ENCODE measurements around the gene LRRC36.

Gene LRRC36

GRCh38 chr16:67395105-67395457 is 68.5 kb downstream of the LRRC36 start:
- ChIA-PET POLR2A (no interaction called here), CTCF (no interaction called here)
- DNase-seq (ENCODE audit: extremely low spot score): no peak
- TF ChIP-seq CTCF (IDR thresholded peaks at IDR 0.05; ENCODE audit: control extremely low read depth, extremely low read depth, low read depth, missing control alignments): no peak

GRCh38 chr16:67395458-67396158 is 69.0 kb downstream of the LRRC36 start:
- POLR2A ChIA-PET: no interaction called here
- CTCF ChIA-PET: no interaction called here
- DNase-seq (ENCODE audit: extremely low spot score): no peak
- TF ChIP-seq CTCF (IDR thresholded peaks at IDR 0.05; ENCODE audit: control extremely low read depth, extremely low read depth, low read depth, missing control alignments): no peak

- ChIA-PET CTCF (interaction anchor here (1.1 to 4.8 kb wide), 3 partner anchors 9 to 118 kb away, joined by 3 to 24 read pairs (median 3); partner anchors contain the start of genes KCTD19 and LRRC36), POLR2A (no interaction called here)
- TF ChIP-seq CTCF (IDR thresholded peaks at IDR 0.05; ENCODE audit: control extremely low read depth, extremely low read depth, low read depth, missing control alignments): no peak
- DNase-seq (ENCODE audit: extremely low spot score): no peak
Observed at GRCh38 chr16:67396159-67397035, 69.8 kb downstream of the LRRC36 start.

GRCh38 chr16:67397036-67397801 is 70.6 kb downstream of the LRRC36 start:
- TF ChIP-seq CTCF (IDR thresholded peaks at IDR 0.05; ENCODE audit: control extremely low read depth, extremely low read depth, low read depth, missing control alignments): no peak
- ChIA-PET POLR2A (no interaction called here), CTCF (interaction anchor here (0.8 to 4.8 kb wide), 6 partner anchors 10 to 137 kb away, joined by 3 to 29 read pairs (median 3); partner anchors contain the start of genes KCTD19 and LRRC36)
- no peak for DNase-seq (ENCODE audit: extremely low spot score)

GRCh38 chr16:67397812-67398545 is 71.4 kb downstream of the LRRC36 start:
- ChIA-PET CTCF (interaction anchor here (0.6 to 4.8 kb wide), 10 partner anchors 7 to 137 kb away, joined by 3 to 29 read pairs (median 3); partner anchors contain the start of genes KCTD19 and LRRC36), POLR2A (no interaction called here)
- TF ChIP-seq CTCF (IDR thresholded peaks at IDR 0.05; ENCODE audit: control extremely low read depth, extremely low read depth, low read depth, missing control alignments): no peak
- DNase-seq (ENCODE audit: extremely low spot score): no peak
